SK-N-SH (cell line): ENCODE results near the gene ZDHHC6. TPM values are rescaled to one million over a fixed set of nuclear protein-coding genes. Genes with fewer than 3 reads are reported as not detected.

Experiments
- CTCF ChIA-PET: fragments of 300-600, 350-600 bp; formaldehyde crosslinking; extraction: SDS; loops from one replicate; lab custom pipeline; 2021; lab: Yijun Ruan, JAX
- POLR2A ChIA-PET: fragments of 350-600 bp; sonication (Branson Sonifier 250); formaldehyde crosslinking; extraction: SDS; loops from one replicate; lab custom pipeline; 2020; ENCODE audit warnings: antibody characterized with exemption, inconsistent platforms; lab: Yijun Ruan, JAX
- DNase-seq: peaks from one replicate; pipeline ENCODE4 v3.0.0; 2012
- H2AFZ ChIP-seq: fragments of 200-600 bp; sonication (generic); 2 replicates; pipeline ENCODE4 v1.8.1; 2016; ENCODE audit warnings: antibody characterized with exemption, mild to moderate bottlenecking, low read depth
- H3F3A ChIP-seq: fragments of 200-600 bp; sonication (generic); replicated peaks from 2 replicates; pipeline ENCODE3; 2016; ENCODE audit warnings: antibody characterized with exemption, mild to moderate bottlenecking; ENCODE audit not compliant: insufficient read depth
- H3K27ac ChIP-seq, 2 experiments: fragments of 200-500 bp in 1 of 2; fragments of 200-600 bp in 1 of 2; sonication (Bioruptor generic) in 1 of 2; sonication (generic), shearing (Covaris generic) in 1 of 2; 2 replicates each; pipeline versions ENCODE4 v1.5.1 to v1.6.1; 2014 to 2016; ENCODE audit warnings: low read depth in 2 of 2, inconsistent platforms in 1 of 2, low read length in 1 of 2, mild to moderate bottlenecking in 1 of 2, mixed read lengths in 1 of 2
- H3K27me3 ChIP-seq: fragments of 200-600 bp; sonication (generic), shearing (Covaris generic); 2 replicates; pipeline ENCODE4 v1.6.1; 2016; ENCODE audit warnings: mixed run types; ENCODE audit not compliant: insufficient read depth
- H3K36me3 ChIP-seq, 2 experiments: fragments of 200-500 bp in 1 of 2; fragments of 200-600 bp in 1 of 2; sonication (Bioruptor generic) in 1 of 2; sonication (generic) in 1 of 2; replicated peaks in 1 of 2; 2 replicates each; pipeline versions ENCODE3 to v1.5.1; 2014 to 2016; ENCODE audit warnings: low read length in 1 of 2, mild to moderate bottlenecking in 1 of 2; ENCODE audit not compliant: insufficient read depth in 2 of 2, control insufficient read depth in 1 of 2
- H3K4me1 ChIP-seq, 2 experiments: fragments of 200-500 bp in 1 of 2; fragments of 200-600 bp in 1 of 2; sonication (Bioruptor generic) in 1 of 2; sonication (generic), shearing (Covaris generic) in 1 of 2; 2 replicates each; pipeline versions ENCODE4 v1.5.1 to v1.6.1; 2014 to 2016; ENCODE audit warnings: low read depth in 1 of 2, low read length in 1 of 2, mixed run types in 1 of 2; ENCODE audit not compliant: insufficient read depth in 2 of 2, control insufficient read depth in 1 of 2
- H3K4me2 ChIP-seq: fragments of 200-600 bp; sonication (generic), shearing (Covaris generic); 2 replicates; pipeline ENCODE4 v1.6.1; 2017; ENCODE audit warnings: mixed run types
- H3K4me3 ChIP-seq, 2 experiments: fragments of 200-500 bp in 1 of 2; fragments of 200-600 bp in 1 of 2; sonication (Bioruptor generic) in 1 of 2; sonication (generic), shearing (Covaris generic) in 1 of 2; 2 replicates each; pipeline versions ENCODE4 v1.5.1 to v1.8.1; 2014 to 2016; ENCODE audit warnings: low read depth in 2 of 2, inconsistent platforms in 1 of 2, low read length in 1 of 2, mild to moderate bottlenecking in 1 of 2, mixed read lengths in 1 of 2, moderate library complexity in 1 of 2
- H3K79me2 ChIP-seq: fragments of 200-600 bp; sonication (generic); 2 replicates; pipeline ENCODE4 v1.8.1; 2017; ENCODE audit warnings: mild to moderate bottlenecking; ENCODE audit not compliant: insufficient read depth
- H3K9ac ChIP-seq: fragments of 200-600 bp; sonication (generic); 2 replicates; pipeline ENCODE4 v1.6.1; 2017; ENCODE audit warnings: mixed run types
- H3K9me2 ChIP-seq: fragments of 200-600 bp; sonication (generic); 2 replicates; pipeline ENCODE4 v1.6.1; 2017; ENCODE audit warnings: mixed run types
- H3K9me3 ChIP-seq: fragments of 200-600 bp; sonication (generic); 2 replicates; pipeline ENCODE4 v1.6.1; 2017; ENCODE audit warnings: mixed run types, mild to moderate bottlenecking, moderate library complexity
- H4K20me1 ChIP-seq: fragments of 200-600 bp; sonication (generic); 2 replicates; pipeline ENCODE4 v1.6.1; 2017; ENCODE audit warnings: mild to moderate bottlenecking, mixed run types; ENCODE audit not compliant: insufficient read depth
- EP300 ChIP-seq, 2 experiments: IDR thresholded peaks; 2 replicates each; pipeline versions ENCODE4 v1.4.0 to v1.6.1; 2012; ENCODE audit warnings: borderline replicate concordance in 1 of 2, low read depth in 1 of 2, low read length in 1 of 2
- EZH2phosphoT487 ChIP-seq: fragments of 200-600 bp; sonication (generic); IDR thresholded peaks from 2 replicates; pipeline ENCODE4 v1.6.1; 2017; ENCODE audit warnings: low read depth, mixed run types, mild to moderate bottlenecking, antibody characterized with exemption, moderate library complexity, borderline replicate concordance
- FOSL2 ChIP-seq: IDR thresholded peaks from 2 replicates; pipeline ENCODE4 v1.4.0; 2012; ENCODE audit warnings: low read depth, mild to moderate bottlenecking, moderate library complexity, borderline replicate concordance
- NFIC ChIP-seq: IDR thresholded peaks from 2 replicates; pipeline ENCODE4 v1.4.0; 2012; ENCODE audit warnings: borderline replicate concordance
- RAD21 ChIP-seq: IDR thresholded peaks from 2 replicates; pipeline ENCODE4 v1.6.1; 2012; ENCODE audit warnings: mild to moderate bottlenecking, low read length
- RCOR1 ChIP-seq: fragments of 150-350 bp; IDR thresholded peaks from 2 replicates; pipeline ENCODE4 v1.6.1; 2017; ENCODE audit warnings: antibody characterized with exemption, low read length
- RXRA ChIP-seq: IDR thresholded peaks from 2 replicates; pipeline ENCODE4 v1.4.0; 2012; ENCODE audit warnings: low read depth, mild to moderate bottlenecking, borderline replicate concordance
- TCF12 ChIP-seq: IDR thresholded peaks from 2 replicates; pipeline ENCODE4 v1.4.0; 2012
- TEAD4 ChIP-seq: IDR thresholded peaks from 2 replicates; pipeline ENCODE4 v1.4.0; 2012; ENCODE audit warnings: mild to moderate bottlenecking, borderline replicate concordance; ENCODE audit not compliant: insufficient read depth
- YY1 ChIP-seq: IDR thresholded peaks from 2 replicates; pipeline ENCODE4 v1.4.0; 2012; ENCODE audit warnings: low read depth, mild to moderate bottlenecking
- WGBS: methylation state at CpG from one replicate; pipeline ENCODE4 v1.1.6; 2017; ENCODE audit warnings: low lambda C conversion rate; 5-methylcytosine and 5-hydroxymethylcytosine counted together
- polyA plus RNA-seq, 3 experiments: library from polyadenylated mRNA; depleted of rRNA; stranded (reverse); fragments of >200 nt; gene quantifications; 2 replicates each; pipeline ENCODE4 v1.2.3, GENCODE V29; 2012
- TF ChIP-seq, protein P1 (sequence below): IDR thresholded peaks from 2 replicates; pipeline ENCODE4 v1.4.0; 2012; ENCODE audit warnings: low read depth, borderline replicate concordance
- TF ChIP-seq, protein P2 (sequence below): fragments of 200-600 bp; sonication (generic); IDR thresholded peaks from 2 replicates; pipeline ENCODE4 v1.6.1; 2017; ENCODE audit warnings: antibody characterized with exemption, mild to moderate bottlenecking, moderate library complexity
- TF ChIP-seq, protein P3 (sequence below): IDR thresholded peaks from 2 replicates; pipeline ENCODE4 v1.6.1; 2012; ENCODE audit warnings: mild to moderate bottlenecking, low read depth, low read length, moderate library complexity

ZDHHC6 gene
- polyA plus RNA-seq, 1 of the 3 experiments (the other 2 are of a cell fraction) = 12.5 TPM

DNA sequence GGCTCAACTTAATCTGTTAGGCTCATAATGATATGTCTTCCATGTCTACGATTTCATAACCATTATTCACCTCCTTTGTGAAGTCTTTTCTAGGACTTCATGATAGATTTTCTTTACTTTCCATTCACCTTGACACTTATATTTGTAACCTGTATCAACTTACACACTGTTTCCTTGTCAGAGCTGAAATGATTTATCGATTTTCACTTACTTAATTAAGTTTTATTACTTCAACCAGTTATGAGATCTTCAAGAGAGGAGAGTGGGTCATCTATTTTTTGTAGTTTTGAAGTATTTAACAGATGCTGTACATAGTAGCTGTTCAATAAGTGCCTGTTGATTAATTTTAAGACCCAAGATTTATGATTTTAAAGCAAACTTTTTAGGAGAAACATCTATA lies 37.7 kb upstream of the ZDHHC6 start:
- peaks cover 0 to 3% of the 10 kb centered on the region in 2 experiments; a peak in 2 of 4 replicates for H3K4me1 ChIP-seq
- 89% methylated on average over 2 of the region's 2 CpGs for WGBS
- no peaks in the 10 kb centered on the region for H3K9me3 ChIP-seq
- no peak for DNase-seq
- no peaks in the 10 kb centered on the region; the same call in 1 of the 2 replicates for H3K79me2 ChIP-seq
- no peaks in the 10 kb centered on the region for H3K36me3 ChIP-seq
- ChIA-PET POLR2A (no interaction called here), CTCF (interaction anchor here (1.6 to 2.2 kb wide), 2 partner anchors 9 to 12 kb away, joined by 5 to 10 read pairs; no protein-coding TSS in a partner anchor)
- H3K4me3 ChIP-seq = no peak overlapping the region
- no peaks in the 10 kb centered on the region for H3K27me3 ChIP-seq
- no peak overlapping the region for H3K27ac ChIP-seq
- H4K20me1 ChIP-seq = no peaks in the 10 kb centered on the region
- TF ChIP-seq, protein P1, sequence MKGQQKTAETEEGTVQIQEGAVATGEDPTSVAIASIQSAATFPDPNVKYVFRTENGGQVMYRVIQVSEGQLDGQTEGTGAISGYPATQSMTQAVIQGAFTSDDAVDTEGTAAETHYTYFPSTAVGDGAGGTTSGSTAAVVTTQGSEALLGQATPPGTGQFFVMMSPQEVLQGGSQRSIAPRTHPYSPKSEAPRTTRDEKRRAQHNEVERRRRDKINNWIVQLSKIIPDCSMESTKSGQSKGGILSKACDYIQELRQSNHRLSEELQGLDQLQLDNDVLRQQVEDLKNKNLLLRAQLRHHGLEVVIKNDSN = no peak
- no peak overlapping the region for H3K4me2 ChIP-seq
- H3K9me2 ChIP-seq = no peaks in the 10 kb centered on the region
- no peaks in the 10 kb centered on the region for H3F3A ChIP-seq
- H2AFZ ChIP-seq = no peak overlapping the region
- no peak overlapping the region for H3K9ac ChIP-seq

DNA sequence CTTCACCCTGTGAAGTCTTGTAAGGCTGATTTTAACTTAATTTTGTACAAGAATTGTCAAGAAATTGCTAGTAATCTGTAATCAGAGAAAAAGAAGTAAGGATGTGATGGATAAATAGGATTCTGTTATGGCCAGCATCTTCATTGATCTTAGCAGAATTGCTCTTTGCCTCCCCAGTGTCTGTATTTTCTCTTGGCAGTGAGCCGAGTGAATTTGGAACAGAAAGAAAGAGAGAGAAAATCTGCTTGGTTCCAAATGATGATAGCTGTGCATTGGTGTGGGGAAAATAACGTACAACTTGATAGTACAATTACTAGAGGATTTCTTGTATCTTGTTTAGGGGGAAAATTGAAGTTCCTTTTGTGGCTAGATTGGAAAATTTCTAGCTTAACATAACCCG lies 34.9 kb upstream of the ZDHHC6 start:
- no peak overlapping the region for H3K9ac ChIP-seq
- H2AFZ ChIP-seq = no peak overlapping the region
- H3K9me2 ChIP-seq = no peaks in the 10 kb centered on the region
- WGBS = 96% methylated on average over 3 of the region's 3 CpGs
- TF ChIP-seq EP300 (IDR thresholded peaks at IDR 0.05; ENCODE audit: borderline replicate concordance in 1 of 2, low read depth in 1 of 2, low read length in 1 of 2) (no peak), YY1 (no peak), RAD21 (no peak)
- TF ChIP-seq, all 33 proteins: peak for 0
- no peaks in the 10 kb centered on the region for H3K36me3 ChIP-seq
- no peak for DNase-seq
- no peaks in the 10 kb centered on the region for H3K9me3 ChIP-seq
- CTCF ChIA-PET = interaction anchor here (1.2 to 2.5 kb wide), 3 partner anchors 10 to 903 kb away, joined by 3 to 17 read pairs (median 7); no protein-coding TSS in a partner anchor
- no peaks in the 10 kb centered on the region for H3K27me3 ChIP-seq
- peaks cover 8% of the 10 kb centered on the region; the same call in 1 of the 2 replicates for H3K79me2 ChIP-seq
- H4K20me1 ChIP-seq = no peaks in the 10 kb centered on the region
- no peak overlapping the region for H3K4me2 ChIP-seq
- no peaks in the 10 kb centered on the region for H3F3A ChIP-seq
- POLR2A ChIA-PET = no interaction called here
- no peaks in the 10 kb centered on the region for H3K4me1 ChIP-seq
- no peak overlapping the region for H3K27ac ChIP-seq
- H3K4me3 ChIP-seq = no peak overlapping the region

DNA sequence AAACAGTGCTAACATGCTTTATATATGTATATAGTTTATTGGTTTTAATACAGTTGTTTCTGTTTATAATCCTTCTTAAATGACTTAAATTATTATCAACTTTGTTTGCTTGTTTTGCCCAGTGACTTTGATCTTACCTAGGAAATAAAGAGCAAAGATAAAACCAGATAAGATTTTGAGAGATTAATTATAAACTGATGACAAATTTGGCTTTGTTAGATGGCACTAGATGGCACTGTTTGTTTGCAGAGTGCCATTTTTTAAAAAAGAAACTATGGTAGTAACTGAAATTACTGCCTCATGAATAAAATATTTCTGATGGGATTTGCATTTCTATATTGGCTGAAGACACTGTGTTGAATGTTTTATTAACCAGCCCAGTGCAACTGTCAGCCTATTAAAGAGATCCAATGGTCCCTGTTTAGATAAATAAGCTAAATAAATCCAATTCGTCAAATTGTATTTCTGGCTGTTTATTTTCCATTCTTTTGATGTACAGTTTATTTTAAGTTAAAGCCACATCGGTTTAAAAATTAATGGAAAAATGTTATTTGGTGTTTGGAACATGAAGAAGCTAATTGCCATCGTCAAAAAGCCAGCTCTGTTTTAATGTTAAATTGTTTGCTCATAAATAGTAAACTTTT lies 29.0 kb upstream of the ZDHHC6 start:
- no peak overlapping the region for H3K9ac ChIP-seq
- peaks cover 8% of the 10 kb centered on the region for H3K79me2 ChIP-seq
- H3K27ac ChIP-seq = no peak overlapping the region
- ChIA-PET POLR2A (no interaction called here), CTCF (interaction anchor here (0.6 to 4.3 kb wide), 37 partner anchors 9 to 1140 kb away, joined by 3 to 45 read pairs (median 4); partner anchors contain the start of gene VTI1A)
- no peak overlapping the region for H2AFZ ChIP-seq
- no peaks in the 10 kb centered on the region for H4K20me1 ChIP-seq
- H3K4me1 ChIP-seq = peaks cover 2 to 6% of the 10 kb centered on the region in 2 experiments; a peak in 3 of 4 replicates
- no peaks in the 10 kb centered on the region for H3F3A ChIP-seq
- no peak overlapping the region for H3K4me2 ChIP-seq
- no peaks in the 10 kb centered on the region for H3K27me3 ChIP-seq
- no peaks in the 10 kb centered on the region for H3K9me2 ChIP-seq
- H3K9me3 ChIP-seq = no peaks in the 10 kb centered on the region
- no peaks in the 10 kb centered on the region for H3K36me3 ChIP-seq
- H3K4me3 ChIP-seq = no peak overlapping the region
- DNase-seq = no peak
- 71% methylated on average over 3 of the region's 3 CpGs for WGBS
- TF ChIP-seq, protein P2, sequence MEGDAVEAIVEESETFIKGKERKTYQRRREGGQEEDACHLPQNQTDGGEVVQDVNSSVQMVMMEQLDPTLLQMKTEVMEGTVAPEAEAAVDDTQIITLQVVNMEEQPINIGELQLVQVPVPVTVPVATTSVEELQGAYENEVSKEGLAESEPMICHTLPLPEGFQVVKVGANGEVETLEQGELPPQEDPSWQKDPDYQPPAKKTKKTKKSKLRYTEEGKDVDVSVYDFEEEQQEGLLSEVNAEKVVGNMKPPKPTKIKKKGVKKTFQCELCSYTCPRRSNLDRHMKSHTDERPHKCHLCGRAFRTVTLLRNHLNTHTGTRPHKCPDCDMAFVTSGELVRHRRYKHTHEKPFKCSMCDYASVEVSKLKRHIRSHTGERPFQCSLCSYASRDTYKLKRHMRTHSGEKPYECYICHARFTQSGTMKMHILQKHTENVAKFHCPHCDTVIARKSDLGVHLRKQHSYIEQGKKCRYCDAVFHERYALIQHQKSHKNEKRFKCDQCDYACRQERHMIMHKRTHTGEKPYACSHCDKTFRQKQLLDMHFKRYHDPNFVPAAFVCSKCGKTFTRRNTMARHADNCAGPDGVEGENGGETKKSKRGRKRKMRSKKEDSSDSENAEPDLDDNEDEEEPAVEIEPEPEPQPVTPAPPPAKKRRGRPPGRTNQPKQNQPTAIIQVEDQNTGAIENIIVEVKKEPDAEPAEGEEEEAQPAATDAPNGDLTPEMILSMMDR = peak; percentile 79
- no peak for TF ChIP-seq RCOR1
- no peak for TF ChIP-seq FOSL2
- TF ChIP-seq, protein P3, sequence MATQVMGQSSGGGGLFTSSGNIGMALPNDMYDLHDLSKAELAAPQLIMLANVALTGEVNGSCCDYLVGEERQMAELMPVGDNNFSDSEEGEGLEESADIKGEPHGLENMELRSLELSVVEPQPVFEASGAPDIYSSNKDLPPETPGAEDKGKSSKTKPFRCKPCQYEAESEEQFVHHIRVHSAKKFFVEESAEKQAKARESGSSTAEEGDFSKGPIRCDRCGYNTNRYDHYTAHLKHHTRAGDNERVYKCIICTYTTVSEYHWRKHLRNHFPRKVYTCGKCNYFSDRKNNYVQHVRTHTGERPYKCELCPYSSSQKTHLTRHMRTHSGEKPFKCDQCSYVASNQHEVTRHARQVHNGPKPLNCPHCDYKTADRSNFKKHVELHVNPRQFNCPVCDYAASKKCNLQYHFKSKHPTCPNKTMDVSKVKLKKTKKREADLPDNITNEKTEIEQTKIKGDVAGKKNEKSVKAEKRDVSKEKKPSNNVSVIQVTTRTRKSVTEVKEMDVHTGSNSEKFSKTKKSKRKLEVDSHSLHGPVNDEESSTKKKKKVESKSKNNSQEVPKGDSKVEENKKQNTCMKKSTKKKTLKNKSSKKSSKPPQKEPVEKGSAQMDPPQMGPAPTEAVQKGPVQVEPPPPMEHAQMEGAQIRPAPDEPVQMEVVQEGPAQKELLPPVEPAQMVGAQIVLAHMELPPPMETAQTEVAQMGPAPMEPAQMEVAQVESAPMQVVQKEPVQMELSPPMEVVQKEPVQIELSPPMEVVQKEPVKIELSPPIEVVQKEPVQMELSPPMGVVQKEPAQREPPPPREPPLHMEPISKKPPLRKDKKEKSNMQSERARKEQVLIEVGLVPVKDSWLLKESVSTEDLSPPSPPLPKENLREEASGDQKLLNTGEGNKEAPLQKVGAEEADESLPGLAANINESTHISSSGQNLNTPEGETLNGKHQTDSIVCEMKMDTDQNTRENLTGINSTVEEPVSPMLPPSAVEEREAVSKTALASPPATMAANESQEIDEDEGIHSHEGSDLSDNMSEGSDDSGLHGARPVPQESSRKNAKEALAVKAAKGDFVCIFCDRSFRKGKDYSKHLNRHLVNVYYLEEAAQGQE = no peak
- TF ChIP-seq RXRA = no peak
- no peak for TF ChIP-seq NFIC
- no peak for TF ChIP-seq EZH2phosphoT487
- TF ChIP-seq TCF12 = no peak
- TF ChIP-seq TEAD4 = no peak
